PFSK-1 (cell line): ENCODE results near the gene SLC9A2.

ENCODE experiments used
- FOXP2 ChIP-seq: optimal IDR thresholded peaks from 2 replicates; pipeline ENCODE3; 2011; ENCODE audit warnings: borderline replicate concordance, control low read depth, inconsistent platforms; ENCODE audit not compliant: insufficient read depth; ENCODE audit errors: extremely low read length, extremely low read depth
- POLR2AphosphoS5 ChIP-seq: IDR thresholded peaks from 2 replicates; pipeline ENCODE4 v1.6.1; 2012; ENCODE audit warnings: low read depth, mild to moderate bottlenecking, control low read depth, low read length, moderate library complexity
- SIN3A ChIP-seq: IDR thresholded peaks from 2 replicates; pipeline ENCODE4 v1.6.1; 2012; ENCODE audit warnings: mild to moderate bottlenecking, low read length, moderate library complexity, borderline replicate concordance; ENCODE audit not compliant: insufficient read depth
- TAF1 ChIP-seq: IDR thresholded peaks from 2 replicates; pipeline ENCODE4 v1.6.1; 2012; ENCODE audit warnings: low read length, control low read depth, borderline replicate concordance; ENCODE audit not compliant: insufficient read depth
- TF ChIP-seq, protein P1 (sequence below), 2 experiments: IDR thresholded peaks; 2 replicates each; pipeline versions ENCODE4 v1.6.1 to v1.8.0; 2011 to 2012; ENCODE audit warnings: low read depth in 2 of 2, low read length in 2 of 2, control low read depth in 1 of 2, inconsistent platforms in 1 of 2, mild to moderate bottlenecking in 1 of 2, moderate library complexity in 1 of 2; ENCODE audit not compliant: insufficient read depth in 1 of 2

SLC9A2 gene

GRCh38 chr2:102726128-102727087, 107.1 kb downstream of the SLC9A2 start:
- no peak for TF ChIP-seq TAF1
- TF ChIP-seq POLR2AphosphoS5, result no peak

DNA sequence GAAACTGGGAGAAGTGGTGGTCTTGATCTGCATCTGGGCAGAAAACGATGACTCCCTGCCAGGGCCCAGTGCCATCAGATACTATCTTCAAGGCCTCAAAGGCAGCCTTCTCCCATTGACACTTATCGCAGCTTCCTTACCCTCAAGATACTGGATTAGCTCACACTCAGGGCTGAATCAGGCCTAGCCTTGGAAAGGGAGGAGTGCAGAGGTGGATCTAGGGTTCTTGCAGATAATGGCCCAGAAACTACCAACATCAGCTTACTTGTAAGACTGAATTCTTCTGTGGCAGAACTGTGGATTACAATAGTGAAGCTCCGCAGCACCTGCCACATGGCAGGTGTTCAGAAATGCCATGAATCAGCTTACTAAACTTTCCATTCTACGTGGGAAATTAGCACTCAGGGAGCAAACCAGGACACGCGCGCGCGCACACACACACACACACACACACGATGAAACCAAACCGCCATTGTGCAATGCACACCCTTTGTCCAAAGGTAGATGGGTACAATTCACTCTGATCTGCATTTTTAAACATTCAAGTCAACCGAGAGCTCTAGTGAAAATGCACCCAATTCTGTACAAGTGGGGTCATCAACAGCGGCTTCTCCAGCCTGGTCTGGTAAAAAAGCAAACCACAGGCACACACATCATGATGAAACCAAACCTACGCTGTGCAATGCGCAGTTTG, 116.2 kb downstream of the SLC9A2 start:
- no peak for TF ChIP-seq SIN3A

GRCh38 chr2:102736110-102736409, 116.7 kb downstream of the SLC9A2 start:
- TF ChIP-seq FOXP2 (no peak), POLR2AphosphoS5 (no peak), TAF1 (no peak), SIN3A (no peak)
- TF ChIP-seq, protein P1, sequence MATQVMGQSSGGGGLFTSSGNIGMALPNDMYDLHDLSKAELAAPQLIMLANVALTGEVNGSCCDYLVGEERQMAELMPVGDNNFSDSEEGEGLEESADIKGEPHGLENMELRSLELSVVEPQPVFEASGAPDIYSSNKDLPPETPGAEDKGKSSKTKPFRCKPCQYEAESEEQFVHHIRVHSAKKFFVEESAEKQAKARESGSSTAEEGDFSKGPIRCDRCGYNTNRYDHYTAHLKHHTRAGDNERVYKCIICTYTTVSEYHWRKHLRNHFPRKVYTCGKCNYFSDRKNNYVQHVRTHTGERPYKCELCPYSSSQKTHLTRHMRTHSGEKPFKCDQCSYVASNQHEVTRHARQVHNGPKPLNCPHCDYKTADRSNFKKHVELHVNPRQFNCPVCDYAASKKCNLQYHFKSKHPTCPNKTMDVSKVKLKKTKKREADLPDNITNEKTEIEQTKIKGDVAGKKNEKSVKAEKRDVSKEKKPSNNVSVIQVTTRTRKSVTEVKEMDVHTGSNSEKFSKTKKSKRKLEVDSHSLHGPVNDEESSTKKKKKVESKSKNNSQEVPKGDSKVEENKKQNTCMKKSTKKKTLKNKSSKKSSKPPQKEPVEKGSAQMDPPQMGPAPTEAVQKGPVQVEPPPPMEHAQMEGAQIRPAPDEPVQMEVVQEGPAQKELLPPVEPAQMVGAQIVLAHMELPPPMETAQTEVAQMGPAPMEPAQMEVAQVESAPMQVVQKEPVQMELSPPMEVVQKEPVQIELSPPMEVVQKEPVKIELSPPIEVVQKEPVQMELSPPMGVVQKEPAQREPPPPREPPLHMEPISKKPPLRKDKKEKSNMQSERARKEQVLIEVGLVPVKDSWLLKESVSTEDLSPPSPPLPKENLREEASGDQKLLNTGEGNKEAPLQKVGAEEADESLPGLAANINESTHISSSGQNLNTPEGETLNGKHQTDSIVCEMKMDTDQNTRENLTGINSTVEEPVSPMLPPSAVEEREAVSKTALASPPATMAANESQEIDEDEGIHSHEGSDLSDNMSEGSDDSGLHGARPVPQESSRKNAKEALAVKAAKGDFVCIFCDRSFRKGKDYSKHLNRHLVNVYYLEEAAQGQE (IDR thresholded peaks at IDR 0.05; ENCODE audit: insufficient read depth in 1 of 2, low read depth in 2 of 2, low read length in 2 of 2), result no peak

DNA sequence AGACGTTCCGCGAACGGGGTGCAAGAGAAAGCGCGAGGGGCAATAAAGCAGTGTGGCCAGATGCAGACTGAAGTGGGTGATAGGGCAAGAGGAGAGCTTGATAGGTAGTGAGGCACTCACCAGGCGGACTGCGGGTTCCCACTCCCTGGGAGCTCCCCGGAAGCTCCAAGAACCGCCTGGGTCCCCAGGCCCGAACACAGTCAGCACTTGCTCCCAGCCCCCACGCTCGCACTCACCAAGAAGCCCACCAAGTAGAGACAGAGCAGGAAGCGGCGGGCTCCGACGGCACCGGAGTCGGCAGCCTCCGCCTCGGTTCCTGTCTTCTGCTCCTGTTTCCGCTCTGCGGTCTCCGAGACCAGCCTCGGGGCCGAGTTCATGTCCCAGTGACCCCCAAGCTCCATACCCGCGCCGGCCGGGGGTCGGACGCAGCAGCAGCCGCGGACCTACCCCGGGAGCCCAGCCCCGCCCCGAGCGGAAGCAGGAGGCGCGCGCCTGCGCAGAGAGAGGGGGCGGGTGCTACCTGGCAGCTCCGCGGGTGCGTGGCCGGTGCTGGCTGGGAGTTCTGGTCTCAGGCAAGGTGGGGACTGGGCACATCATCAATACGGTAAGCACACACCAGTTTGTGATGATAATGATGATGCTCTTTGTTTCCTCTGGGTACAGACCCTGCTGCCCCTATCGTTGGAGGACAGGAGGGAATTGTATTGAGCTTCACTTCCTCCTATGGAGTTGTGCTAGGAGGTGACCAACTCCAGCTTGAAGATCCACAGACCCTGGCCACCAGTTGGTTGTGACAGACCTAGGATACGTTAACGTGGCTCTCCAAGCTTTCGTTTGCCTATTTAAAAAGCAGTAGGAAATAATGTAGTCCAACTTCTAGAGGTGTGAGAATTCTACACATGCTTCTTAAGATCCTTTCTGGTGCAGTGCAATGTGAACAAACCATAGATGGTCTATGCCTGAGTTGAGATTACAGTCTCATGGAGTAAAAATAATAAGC, 117.4 kb downstream of the SLC9A2 start:
- peak; percentile 51; the same call in 1 of the 2 replicates for TF ChIP-seq TAF1
- TF ChIP-seq POLR2AphosphoS5, result peak; percentile 86
- no peak for TF ChIP-seq SIN3A
- peak; percentile 76 for TF ChIP-seq FOXP2
- TF ChIP-seq, protein P1 (IDR thresholded peaks at IDR 0.05; ENCODE audit: insufficient read depth in 1 of 2, low read depth in 2 of 2, low read length in 2 of 2), result no peak

GRCh38 chr2:102737431-102737830, 118.1 kb downstream of the SLC9A2 start:
- TF ChIP-seq FOXP2, result no peak

- no peak for TF ChIP-seq POLR2AphosphoS5
- no peak for TF ChIP-seq SIN3A
- no peak for TF ChIP-seq FOXP2
- no peak for TF ChIP-seq TAF1
- TF ChIP-seq, protein P1 (IDR thresholded peaks at IDR 0.05; ENCODE audit: insufficient read depth in 1 of 2, low read depth in 2 of 2, low read length in 2 of 2), result no peak
These were observed 123.9 kb downstream of the SLC9A2 start for GRCh38 chr2:102743259-102743658.
